HG02973 (cell line): ENCODE measurements around the gene KMT2D.

Experiments used
- ATAC-seq: cut with Tn5 transposase; IDR thresholded peaks from one replicate; pipeline ENCODE4 v1.9.1; 2021; ENCODE audit warnings: moderate library complexity; ENCODE audit not compliant: unreplicated experiment

The KMT2D gene

GRCh38 chr12:49052451-49053208, 8.0 kb downstream of the KMT2D start:
- no peak for ATAC-seq

DNA sequence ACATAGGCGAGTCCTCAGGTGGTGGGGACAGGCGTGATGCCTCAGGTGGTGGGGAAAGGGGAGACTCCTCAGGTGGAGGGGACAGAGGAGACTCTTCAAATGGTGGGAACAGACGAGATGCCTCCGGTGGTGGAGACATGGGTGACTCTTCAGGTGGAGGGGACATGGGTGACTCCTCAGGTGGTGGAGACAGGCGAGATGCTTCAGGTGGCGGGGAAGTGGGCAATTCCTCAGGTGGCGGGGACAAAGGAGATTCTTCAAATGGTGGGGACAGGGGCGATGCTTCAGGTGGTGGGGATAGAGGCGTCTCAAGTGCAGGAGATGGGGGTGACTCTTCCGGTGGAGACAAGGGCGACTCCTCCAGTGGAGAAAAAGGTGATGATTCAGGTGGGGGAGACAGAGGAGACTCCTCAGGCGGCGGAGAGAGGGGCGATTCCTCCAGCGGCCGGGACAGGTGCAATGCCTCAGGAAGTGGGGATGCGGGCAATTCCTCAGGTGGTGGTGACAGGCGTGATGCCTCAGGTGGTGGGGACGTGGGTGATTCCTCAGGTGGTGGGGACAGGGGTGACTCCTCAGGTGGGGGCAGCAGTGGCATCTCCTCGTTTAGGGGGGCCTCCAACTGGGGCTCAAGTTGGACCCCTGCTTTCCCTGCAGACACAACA, 8.7 kb downstream of the KMT2D start:
- ATAC-seq, result no peak

DNA sequence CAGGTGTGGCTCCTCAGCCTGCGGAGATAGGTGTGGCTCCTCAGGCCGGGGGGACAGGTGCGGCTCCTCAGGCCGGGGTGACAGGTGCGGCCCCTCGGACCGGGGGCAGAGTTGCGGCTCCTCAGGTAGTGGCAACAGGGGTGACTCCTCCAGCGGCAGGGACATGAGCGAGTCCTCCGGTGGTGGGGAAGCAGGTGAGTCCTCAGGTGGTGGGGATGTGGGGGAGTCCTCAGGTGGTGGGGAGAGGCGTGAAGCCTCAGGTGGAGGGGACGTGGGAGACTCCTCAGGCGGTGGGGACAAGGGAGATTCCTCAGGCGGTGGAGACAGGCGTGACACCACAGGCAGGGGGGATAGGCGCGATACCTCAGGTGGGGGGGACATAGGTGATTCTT, 9.2 kb downstream of the KMT2D start:
- no peak for ATAC-seq

GRCh38 chr12:49050507-49051372, 9.9 kb downstream of the KMT2D start:
- no peak for ATAC-seq

DNA sequence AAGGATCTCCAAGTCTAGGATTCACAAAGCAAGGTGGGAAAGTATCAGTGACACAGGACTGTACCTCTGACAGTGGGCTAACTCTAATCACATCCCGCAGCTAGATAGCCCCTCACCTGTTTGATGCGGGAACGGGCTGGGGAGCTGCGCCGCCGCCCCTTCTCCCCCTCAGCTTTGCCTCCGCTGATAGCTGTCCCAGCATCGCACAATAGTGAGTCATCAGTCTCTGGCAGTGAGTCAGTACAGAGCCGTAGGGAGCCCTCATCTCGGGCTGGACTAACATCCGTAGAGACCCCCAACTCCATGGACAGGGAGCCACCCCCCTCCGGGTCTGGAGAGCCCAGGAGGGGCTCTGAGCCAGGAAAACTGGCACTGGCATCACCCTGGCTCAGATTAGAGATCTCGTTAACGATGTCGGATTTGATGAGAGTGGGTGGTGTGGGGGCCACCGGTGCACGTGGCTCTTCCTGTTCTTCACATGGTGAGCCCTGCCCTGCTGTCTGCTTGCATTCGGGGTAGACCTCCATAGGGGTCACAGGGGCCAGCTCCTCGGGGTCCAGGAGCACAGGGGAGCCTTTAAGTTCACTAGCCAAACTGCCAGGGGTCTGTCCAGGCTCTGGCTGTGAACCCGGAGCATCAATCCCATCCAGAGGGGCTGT, 10.9 kb downstream of the KMT2D start:
- no peak for ATAC-seq

GRCh38 chr12:49048953-49049352, 11.6 kb downstream of the KMT2D start:
- ATAC-seq, result no peak

DNA sequence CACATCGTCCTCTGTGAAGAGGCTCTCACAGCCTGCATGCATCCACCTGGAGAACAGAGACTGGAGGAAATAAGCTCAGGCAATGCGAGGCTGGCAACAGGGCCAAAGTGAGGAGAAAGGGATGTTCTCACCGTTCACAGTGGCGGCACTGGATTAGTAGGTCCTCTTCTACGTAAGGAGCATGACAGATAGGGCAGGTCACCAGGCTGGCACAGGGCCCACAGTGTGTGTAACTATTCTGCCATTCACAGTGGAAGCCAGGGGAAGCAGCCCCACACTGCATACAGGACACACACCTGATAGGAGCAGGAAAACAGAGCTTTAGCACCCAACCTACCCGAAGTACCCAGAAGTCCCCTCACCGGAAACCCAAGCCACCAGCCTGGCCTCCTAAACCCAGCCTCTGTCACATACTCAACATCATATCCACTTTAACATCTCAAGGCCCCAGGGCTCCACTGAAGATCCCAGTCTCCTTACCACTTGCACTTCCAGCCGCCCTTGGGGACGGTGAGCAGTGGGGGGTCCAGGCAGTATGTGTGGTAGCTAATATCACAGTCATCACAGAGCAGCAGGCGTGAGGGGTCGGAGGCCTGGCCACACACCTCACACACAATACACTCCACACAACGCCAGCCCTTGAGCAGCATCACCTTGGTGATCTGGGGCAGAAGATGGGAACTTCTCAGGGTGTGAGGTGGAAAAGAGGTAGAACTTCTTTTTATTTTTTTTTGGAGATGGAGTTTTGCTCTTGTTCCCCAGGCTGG, 14.3 kb downstream of the KMT2D start:
- no peak for ATAC-seq

- no peak for ATAC-seq
Measured at GRCh38 chr12:49044660-49045059, 15.9 kb downstream of the KMT2D start.

- ATAC-seq, result no peak
Measured at GRCh38 chr12:49043856-49044258, 16.7 kb downstream of the KMT2D start.

DNA sequence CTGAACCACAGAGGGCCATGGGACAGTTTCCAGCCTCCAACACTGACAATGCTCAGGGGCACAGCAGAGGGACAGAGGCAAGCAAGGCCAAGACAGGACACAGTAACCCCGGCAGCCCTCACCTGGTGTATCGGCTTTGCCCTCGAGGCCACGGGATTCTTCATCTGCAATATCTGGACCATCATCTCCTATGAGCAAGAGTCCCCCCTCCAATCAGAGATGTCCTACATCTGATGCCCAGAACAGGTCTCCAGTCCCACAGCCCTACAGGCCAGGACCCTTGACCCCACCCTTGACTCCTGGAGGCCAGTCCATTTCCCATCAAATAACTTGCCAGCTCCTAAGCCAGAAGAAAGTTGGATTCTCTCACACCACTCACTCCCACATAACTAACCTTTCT, 17.4 kb downstream of the KMT2D start:
- no peak for ATAC-seq

GRCh38 chr12:49041881-49042484, 18.6 kb downstream of the KMT2D start:
- no peak for ATAC-seq

DNA sequence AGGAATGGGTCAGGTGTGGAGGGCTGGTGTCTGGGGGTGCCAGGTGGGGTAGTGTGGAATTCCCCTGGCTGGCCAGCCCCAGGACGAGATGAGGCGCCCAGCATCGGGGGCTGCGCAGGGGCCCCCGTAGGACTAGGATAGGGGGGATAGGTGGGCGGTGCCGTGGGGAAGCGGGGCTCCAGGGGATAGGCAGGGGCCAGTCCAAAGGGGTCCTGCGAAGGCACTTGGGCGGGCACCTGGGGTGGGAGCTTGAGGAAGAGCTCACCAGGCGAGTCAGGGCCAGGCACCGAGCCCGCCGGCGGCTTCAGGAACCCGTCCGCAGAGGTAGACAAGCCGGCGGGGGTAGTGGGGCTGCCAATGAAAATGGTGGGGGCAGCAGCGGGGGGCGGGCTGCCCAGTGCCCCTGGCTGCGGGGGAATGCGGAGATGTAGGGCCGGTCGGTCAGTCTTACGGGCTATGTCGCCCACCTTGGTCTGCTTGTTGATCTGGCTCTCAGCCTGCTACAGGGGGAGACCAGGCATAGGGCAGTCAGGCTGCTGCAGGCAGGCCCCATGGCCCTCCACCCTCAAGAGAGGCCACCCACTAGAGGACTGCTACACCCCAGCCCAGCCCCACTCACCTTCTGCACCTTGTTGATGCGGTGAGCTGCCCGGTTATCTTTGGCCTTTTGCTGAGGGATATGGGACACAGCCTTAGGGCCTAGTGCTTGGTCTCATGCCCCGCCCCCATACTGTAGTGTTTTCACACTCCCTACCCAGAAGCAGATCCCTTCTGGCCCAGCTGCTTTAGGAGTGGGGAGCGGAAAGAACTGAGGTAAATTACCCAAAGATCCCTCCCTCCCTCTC, 19.3 kb downstream of the KMT2D start:
- no peak for ATAC-seq

- ATAC-seq, result no peak
Measured at GRCh38 chr12:49040364-49040855, 20.2 kb downstream of the KMT2D start.

- no peak for ATAC-seq
Measured at GRCh38 chr12:49039421-49040363, 20.9 kb downstream of the KMT2D start.

DNA sequence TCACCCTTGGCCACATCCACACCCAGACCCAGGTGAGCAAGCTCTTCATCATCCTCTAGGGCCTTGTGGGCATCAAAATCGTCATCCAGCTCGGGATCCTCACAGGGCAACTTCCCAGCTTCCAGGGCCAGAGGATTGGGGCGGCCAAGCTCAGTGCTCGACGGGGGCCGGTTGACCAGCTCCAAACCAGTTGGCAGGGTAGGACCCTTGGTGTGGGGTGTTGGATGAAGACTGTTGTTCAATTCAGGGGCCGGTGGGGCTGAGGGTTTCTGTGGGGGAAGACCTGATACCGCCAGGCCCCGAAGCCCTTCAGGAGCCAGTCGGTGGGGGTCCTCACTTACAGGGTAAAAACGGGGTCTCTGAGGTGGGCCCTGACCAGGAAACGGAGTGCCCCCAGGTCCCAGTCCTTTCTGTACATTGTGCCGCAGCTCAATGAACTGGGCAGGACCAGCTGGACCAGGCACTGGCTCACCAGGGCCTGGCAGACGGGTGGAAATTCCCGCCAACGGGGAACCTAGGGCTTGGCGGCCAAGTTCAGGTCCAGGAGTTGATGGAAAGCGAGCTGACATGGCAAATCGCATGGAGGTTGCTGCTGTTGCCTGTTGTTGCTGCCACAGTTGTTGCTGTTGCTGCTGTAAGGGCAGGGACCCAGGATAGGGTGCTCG, 22.2 kb downstream of the KMT2D start:
- ATAC-seq, result no peak

DNA sequence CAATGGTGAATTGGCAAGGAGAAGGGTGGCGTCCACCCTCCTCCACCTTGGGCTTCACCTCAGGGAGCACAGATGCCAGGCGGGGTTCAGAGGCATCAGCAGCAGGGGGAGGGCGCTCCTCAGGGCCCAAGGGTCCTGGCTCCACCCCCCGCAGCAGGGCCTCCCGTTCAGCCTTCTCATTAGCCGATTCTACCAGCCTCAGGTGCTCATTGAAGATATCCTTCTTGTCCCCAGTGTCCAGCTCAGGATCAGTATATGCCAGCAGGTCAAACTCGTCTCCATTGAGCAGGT, 22.7 kb downstream of the KMT2D start:
- ATAC-seq, result no peak

DNA sequence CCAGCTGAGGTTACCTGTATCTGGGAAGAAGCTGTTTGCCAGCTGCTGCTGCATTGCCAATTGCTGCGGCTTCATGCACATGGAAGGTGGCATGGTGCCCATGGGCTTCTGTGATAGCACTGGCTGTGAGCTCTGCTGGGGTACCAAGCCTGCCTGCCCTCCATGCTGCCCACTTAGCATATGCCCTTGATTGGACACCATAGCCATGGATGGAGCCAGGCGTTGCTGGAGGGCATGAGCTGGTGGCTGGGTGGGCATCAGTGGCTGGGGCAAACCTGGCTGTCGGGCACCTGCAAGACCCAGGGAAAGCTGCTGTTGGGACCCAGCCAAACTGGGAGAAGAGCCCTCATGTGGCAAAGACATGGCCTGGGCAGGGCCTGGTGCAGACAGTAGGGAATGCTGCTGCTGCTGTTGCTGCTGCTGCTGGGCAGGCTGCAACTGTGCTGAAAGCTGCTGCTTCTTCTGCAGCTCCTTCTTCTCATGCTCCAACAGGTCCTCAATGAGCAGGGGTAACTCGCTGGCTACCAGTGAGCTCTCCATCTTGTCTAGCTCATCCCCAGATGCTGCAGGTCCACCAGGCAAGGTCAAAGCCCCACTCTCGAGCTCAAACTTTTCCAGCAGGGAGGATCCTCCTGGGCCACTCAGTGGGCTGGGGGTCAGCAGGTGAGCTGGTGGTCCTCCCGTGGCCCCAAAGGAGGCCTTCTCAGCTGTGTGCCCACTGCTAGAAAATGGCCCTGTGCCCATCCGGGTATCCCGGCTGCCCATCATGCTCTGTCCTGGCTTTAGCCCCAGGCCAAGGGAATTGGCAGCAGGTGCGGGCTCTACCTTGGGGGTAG, 23.3 kb downstream of the KMT2D start:
- ATAC-seq, result no peak
